GM12891 (cell line): ENCODE results near the gene HIGD1B.
A peak's percentile ranks its signal among the peaks of the same experiment; 100 is the strongest.
"Not testable (repeated sequence)": the region's sequence is repeated elsewhere in the genome, so short reads cannot be mapped to it uniquely, and the experiment has no call there.

Experiments
- DNase-seq: peaks from one replicate; pipeline ENCODE4 v3.0.0; 2011; ENCODE audit warnings: low spot score; ENCODE audit not compliant: insufficient read length
- FAIRE-seq: peaks from 2 replicates; lab custom pipeline; 2011; peaks lifted over from hg19 to GRCh38; lab: Jason Lieb, UNC
- PAX5 ChIP-seq: IDR thresholded peaks from 2 replicates; pipeline ENCODE4 v1.6.1; 2011; ENCODE audit warnings: low read length, moderate library complexity, mild to moderate bottlenecking; ENCODE audit not compliant: insufficient read depth, severe bottlenecking
- POLR2A ChIP-seq: IDR thresholded peaks from 2 replicates; pipeline ENCODE4 v1.6.1; 2011; ENCODE audit warnings: low read depth, low read length, control low read depth
- POLR2AphosphoS5 ChIP-seq: IDR thresholded peaks from 2 replicates; pipeline ENCODE4 v1.6.1; 2011; ENCODE audit warnings: low read depth, low read length, control low read depth
- POU2F2 ChIP-seq: IDR thresholded peaks from 2 replicates; pipeline ENCODE4 v1.6.1; 2011; ENCODE audit warnings: low read depth, mild to moderate bottlenecking, control low read depth, low read length, moderate library complexity
- SPI1 ChIP-seq: IDR thresholded peaks from 2 replicates; pipeline ENCODE4 v1.6.1; 2011; ENCODE audit warnings: low read depth, low read length, control low read depth
- TAF1 ChIP-seq: IDR thresholded peaks from 2 replicates; pipeline ENCODE4 v1.6.1; 2011; ENCODE audit warnings: low read depth, low read length, control low read depth

Gene HIGD1B

DNA sequence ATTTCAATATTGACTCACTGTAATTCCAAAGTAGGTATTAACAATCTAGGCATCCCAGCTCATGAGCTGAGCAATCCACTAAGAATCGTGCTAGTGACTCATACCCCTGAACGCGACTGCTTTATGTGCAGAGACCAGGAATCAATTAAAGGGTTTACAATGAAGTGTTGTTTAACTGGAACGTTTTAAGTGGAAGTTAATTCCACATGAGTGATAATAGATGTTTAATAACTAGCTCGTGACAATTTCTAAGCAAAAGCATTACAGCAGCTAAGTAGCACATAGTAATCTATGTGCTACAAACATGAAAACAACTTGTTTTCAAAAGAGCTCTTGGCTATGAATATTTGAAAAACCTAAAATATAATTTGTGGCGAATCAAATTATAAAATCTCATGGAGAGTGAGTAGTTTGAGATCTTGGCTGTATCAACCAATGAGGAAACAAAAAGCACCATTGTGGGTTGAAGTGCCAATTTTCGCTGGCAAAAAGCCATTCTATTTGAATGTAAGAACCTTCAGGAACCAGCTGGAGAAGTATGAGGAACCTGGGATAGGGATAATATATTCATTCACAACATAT, 27.0 kb upstream of the HIGD1B start:
- no peak for DNase-seq
- no peak for TF ChIP-seq PAX5
- TF ChIP-seq SPI1: no peak
- no peak for TF ChIP-seq POLR2AphosphoS5
- no peak for TF ChIP-seq POU2F2
- TF ChIP-seq TAF1: no peak
- TF ChIP-seq POLR2A: no peak
- FAIRE-seq: no peak

GRCh38 chr17:44825236-44825635, 22.4 kb upstream of the HIGD1B start:
- not testable (repeated sequence) for FAIRE-seq, DNase-seq

- no peak for TF ChIP-seq PAX5
- no peak for TF ChIP-seq TAF1
- TF ChIP-seq POLR2AphosphoS5: no peak
- TF ChIP-seq POU2F2: no peak
- TF ChIP-seq POLR2A: no peak
- no peak for TF ChIP-seq SPI1
- FAIRE-seq (no peak), DNase-seq (no peak)
Observed at GRCh38 chr17:44826123-44826790, 21.4 kb upstream of the HIGD1B start.

- TF ChIP-seq SPI1 (no peak), PAX5 (no peak), TAF1 (no peak), POU2F2 (no peak), POLR2AphosphoS5 (no peak), POLR2A (no peak)
- DNase-seq (no peak), FAIRE-seq (no peak)
Observed at GRCh38 chr17:44827863-44828262, 19.8 kb upstream of the HIGD1B start.

DNA sequence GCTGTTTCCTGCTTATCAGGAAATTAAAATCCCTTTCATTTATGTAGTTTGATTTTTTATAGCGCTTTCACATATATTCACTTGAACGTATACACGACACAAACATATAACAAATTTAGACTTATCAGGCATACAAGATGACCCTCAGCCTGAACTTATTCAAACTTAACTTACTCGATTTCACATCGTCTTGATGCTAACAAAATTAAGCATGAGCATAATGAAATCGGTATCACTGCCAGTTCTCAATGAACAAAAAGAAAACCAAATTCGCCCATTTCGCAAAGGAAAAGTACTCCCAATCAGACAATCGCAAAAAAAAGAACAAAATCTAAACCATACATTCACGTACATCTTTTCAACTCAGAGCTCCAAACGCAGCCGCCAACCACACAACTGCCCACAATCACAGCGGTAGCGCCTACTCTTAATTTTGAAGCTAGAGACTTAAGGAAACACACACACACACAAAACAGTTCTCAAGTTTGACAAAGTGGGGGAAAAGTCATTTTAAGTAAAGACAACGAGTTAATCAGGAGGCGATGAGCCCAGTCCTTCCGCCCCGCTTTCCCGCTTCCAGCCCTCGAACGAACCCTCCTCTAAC, 18.7 kb upstream of the HIGD1B start:
- FAIRE-seq (peak; percentile 54), DNase-seq (no peak)
- TF ChIP-seq POLR2A: no peak
- TF ChIP-seq SPI1: no peak
- TF ChIP-seq POU2F2: no peak
- TF ChIP-seq TAF1: no peak
- no peak for TF ChIP-seq POLR2AphosphoS5
- TF ChIP-seq PAX5: no peak

DNA sequence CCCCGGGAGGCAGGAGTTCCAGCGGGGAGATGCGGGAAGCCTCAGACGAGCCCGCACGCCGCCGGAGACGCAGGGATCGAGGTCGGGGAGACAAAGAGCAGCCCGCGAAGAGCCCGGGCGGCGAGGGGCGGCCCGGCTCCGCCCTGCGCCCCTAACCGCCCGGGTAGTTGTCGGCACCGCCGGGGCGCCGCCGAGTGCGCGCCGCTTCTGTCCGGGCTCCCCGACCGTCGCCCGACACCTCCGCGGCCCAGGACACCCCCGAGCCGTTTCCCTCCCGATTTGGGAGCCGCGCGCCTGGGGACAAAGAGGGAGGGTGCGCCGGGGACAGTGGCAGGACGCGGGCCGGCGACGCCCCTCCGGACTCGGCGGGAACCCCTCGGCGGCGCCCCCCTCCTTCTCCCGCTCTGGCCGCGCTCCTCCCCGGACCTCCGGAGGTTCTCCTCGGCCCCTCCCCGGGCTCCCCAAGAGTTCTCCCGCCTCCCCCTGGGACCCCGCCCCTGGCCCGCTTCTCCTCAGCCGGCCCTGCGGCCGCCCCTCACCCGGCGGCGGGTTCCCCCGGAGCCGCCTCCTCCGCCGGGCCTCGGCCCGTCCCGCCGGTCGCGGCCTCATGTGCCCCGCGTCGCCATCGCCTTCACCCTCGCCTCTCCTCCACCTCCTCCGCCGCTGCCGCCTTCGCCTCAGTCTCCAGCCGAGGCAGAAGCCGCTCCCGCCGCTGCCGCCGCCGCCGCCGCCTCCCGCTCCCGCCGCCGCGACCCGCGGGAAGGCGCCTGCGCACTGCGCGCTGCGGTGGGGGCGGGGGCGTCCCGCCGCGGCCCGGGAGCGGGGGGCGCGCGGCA, 17.9 kb upstream of the HIGD1B start, which contains the start of gene GJC1:
GJC1 (minus strand) TSS at position 765 of the 836 bp plus-strand sequence. CDS start 24,470 bp downstream, outside the sequence.
- FAIRE-seq: no peak
- TF ChIP-seq PAX5: no peak
- TF ChIP-seq POLR2AphosphoS5: no peak
- no peak for TF ChIP-seq POU2F2
- TF ChIP-seq POLR2A: no peak
- peak; percentile 50 for DNase-seq

DNA sequence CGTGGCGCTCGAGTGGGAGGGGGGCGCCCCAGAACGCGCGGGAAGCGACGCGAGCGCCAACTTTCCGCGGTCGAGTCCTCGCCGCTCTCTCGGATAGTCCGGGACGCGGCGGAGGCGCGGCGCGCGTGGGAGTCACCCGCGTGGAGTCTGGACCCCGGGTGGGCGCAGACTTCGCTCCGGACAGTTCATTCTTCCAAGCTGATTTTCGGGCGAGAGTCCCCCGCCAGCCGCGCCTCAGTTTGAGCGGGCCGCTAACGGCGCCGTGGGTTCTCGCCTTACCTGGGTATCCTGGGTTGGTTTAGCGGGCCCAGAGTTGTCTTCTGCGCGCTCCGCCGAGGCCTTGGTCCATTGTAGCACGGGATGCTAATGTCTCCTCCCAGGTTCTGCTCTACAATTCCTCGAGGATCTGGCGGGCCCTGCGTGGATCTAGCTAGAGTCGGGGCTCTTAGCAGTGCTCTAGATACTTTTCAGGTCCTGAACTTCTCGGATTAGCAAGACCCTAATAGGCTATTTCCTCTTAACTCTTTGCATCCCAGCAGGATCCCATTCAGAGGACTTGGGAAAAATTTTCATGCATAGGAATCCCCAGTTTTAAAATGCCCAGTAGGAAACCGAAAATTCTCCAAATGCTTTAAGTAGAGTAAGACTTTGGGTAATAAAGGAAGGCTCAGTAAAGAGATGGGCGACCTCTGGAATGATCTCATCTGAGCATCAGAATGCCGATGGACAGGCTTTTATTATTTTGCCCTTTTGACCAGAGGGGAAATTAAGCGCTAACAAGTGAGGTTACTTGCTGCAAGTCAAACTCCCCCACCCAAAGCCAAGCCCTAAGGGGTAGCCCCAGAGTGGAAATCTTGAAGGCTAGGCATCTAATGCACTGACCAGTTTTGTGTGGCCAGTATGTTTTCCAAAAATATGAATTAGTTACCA, 17.1 kb upstream of the HIGD1B start:
- FAIRE-seq (peak; percentile 65), DNase-seq (no peak)
- TF ChIP-seq POU2F2 (no peak), POLR2A (no peak), TAF1 (no peak)

DNA sequence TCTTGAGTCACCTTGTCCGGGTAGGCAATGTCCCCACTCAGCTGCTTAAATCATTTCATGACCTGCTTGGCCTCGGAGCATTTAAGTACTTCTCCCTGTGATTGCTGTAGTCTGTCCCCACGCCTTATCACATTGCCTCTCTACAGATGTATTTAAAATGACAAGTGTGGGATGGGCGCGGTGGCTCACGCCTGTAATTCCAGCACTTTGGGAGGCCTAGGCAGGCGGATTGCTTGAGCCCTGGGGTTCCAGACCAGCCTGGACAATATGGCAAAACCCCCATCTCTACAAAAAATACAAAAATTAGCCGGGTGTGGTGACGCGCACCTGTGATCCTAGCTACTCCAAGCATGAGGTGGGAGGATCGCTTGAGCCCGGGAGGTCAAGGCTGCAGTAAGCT, 16.3 kb upstream of the HIGD1B start:
- no peak for FAIRE-seq
- no peak for TF ChIP-seq TAF1
- TF ChIP-seq POLR2A: no peak
- no peak for TF ChIP-seq SPI1
- no peak for TF ChIP-seq PAX5
- no peak for TF ChIP-seq POLR2AphosphoS5
- TF ChIP-seq POU2F2: no peak
- no peak for DNase-seq
